GM21717 (cell line): Measurements from ENCODE around the gene PSD.

Source experiments
- ATAC-seq: cut with Tn5 transposase; IDR thresholded peaks from one replicate; pipeline ENCODE4 v1.9.1; 2021; ENCODE audit warnings: mild to moderate bottlenecking, moderate library complexity; ENCODE audit not compliant: unreplicated experiment

Gene PSD

DNA sequence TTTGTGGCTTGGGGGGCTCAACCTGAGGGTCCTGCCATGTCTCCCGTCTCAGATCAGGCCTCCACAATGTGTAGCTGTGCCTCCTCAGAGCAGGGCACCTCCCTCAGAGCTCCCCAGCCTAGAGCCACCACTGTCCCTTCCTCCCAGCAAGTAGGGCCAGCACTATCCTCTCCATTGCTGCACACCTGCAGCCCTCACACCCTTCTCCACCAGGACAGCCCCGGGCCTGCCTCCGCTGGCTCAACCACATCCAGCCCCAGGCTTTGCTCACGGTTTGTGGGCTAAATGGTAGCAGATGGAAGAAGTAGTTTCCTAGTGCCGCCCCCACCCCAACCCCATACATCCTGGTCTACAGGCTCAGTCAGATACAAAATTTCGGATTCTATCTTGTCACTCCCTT lies 13.0 kb downstream of the PSD start:
- no peak for ATAC-seq

DNA sequence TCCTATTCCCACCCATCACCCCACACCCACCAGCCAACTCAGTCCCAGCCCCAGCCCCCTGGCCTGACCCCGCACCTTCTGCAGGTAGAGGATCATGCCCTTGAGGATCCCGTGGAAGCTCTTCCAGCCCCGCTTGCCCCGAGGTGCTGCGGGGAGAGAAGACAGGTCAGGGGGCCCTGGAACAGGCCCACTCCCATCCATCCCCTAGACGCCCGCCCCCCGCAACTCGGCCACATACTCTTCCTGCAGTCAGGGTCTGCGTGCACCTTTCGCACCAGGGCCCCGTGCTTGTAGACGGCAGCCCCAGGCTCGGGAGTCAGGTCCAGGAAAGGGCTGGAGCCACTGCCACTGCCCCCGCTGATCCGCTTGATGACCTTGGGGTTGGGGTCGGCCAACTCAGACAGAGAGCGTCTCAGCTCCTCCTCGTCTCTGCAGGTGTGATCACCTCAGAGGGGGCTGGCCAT lies 13.4 kb downstream of the PSD start:
- ATAC-seq, result no peak

DNA sequence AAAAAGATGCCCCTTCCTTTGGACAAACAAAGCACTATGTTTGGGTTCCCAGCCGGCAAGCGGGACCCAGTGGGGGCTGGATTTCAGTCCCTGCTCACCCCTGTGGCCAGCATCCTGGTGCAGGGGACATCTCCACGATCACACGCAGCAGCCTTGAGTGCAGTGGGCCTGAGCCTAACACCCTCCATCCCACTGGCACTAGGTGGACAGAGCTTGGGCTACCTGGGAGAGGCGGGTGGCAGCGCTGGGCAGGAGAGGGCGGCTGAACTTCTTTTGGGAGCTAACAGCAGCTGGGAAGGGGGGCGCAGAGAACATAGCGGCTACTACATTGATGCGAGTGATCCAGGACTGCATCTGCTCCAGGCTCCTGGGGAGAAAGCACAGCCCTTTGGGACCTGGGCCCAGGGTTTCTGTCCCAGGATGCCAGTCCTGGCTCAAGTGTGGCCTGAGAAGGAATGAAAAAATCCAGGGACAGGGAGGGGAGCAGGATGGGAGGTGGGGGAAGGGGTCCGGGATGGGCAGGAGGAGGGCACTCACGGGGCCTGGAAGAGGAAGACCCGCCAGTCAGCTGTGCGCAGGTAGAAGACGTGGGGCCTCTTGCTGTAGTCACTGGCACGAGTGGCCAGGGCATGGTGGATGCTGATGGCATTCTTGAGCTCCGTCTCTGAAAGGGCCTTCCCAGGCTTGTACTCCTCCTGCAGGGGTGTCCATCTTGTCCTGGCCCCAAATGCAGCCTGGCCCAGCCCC lies 14.1 kb downstream of the PSD start:
- no peak for ATAC-seq

DNA sequence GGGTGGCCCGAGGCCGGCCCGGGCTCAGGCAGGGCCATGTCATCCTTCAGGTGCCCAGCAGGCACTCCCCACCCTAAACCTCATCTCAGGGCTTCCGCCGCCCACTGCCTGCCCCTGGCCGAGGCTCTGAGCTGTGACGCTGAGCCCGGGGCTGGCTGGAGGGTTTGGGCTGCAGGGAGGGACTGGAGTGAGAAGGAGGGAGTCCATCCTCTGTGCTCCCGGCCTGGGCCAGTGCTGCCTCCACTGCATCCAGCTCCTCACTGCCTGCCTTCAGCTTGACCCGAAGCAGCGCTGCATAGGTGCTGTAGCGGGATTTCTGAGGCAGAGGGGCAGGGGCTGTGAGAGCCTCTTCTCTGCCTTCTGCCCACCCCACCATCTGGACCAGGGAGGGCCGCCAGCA lies 15.5 kb downstream of the PSD start:
- no peak for ATAC-seq

DNA sequence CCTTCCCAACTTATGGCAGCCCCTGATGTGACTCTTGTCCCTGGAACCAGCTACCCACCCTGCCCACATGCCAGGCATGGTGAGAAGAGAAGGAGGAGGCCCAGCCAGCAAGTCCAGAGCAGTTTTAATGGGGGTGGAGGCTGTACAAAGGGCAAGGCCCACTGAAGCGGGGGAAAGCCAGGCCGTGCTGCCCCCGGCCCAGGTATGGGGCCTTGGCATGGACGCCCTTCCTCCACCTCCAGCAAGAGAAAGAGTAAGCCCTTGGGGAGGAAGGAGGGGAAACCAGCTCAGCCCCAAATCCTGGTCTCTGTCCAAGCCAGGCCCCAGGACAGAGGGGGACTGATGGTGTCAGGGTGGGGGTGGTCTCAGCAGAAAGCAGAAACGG lies 16.1 kb downstream of the PSD start:
- no peak for ATAC-seq

DNA sequence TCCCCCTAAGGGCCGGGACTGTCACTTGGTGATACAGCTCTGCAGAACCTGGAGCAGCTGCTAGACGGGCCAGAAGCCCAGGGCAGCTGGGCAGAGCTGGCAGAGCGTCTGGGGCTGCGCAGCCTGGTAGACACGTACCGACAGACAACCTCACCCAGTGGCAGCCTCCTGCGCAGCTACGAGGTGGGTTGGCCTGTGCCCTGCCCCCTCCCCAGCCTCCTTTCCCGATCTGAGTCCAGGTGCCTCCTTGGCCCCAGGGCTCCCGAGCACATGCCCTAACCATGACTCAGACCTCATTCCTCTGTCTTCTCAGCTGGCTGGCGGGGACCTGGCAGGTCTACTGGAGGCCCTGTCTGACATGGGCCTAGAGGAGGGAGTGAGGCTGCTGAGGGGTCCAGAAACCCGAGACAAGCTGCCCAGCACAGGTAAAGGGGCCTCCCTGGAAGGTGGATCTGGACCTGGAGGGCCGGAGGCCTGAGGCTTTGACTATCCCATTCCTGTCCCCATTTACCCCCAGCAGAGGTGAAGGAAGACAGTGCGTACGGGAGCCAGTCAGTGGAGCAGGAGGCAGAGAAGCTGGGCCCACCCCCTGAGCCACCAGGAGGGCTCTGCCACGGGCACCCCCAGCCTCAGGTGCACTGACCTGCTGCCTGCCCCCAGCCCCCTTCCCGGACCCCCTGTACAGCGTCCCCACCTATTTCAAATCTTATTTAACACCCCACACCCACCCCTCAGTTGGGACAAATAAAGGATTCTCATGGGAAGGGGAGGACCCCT lies 16.7 kb downstream of the PSD start:
- ATAC-seq, result no peak

GRCh38 chr10:102401342-102401654 lies 17.3 kb downstream of the PSD start:
- no peak for ATAC-seq

DNA sequence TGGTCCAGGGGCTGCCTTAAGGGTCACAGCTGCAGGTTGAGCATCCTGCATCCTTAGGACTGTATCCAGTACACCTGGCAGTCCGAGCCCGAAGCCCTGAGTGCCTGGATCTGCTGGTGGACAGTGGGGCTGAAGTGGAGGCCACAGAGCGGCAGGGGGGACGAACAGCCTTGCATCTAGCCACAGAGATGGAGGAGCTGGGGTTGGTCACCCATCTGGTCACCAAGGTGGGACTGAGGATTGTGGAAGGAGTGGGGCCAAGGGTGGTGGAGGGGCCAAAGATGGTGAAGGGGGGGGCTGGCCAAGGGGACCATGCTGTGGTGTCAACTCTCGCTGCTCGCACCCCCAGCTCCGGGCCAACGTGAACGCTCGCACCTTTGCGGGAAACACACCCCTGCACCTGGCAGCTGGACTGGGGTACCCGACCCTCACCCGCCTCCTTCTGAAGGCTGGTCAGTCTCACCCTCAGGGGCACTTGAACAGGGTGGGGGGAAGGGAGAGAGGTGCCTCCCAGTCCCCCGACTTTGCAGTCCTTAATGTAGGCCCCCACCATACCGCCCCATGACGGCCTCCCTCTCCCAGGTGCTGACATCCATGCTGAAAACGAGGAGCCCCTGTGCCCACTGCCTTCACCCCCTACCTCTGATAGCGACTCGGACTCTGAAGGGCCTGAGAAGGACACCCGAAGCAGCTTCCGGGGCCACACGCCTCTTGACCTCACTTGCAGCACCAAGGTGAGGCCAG lies 17.8 kb downstream of the PSD start:
- no peak for ATAC-seq

- ATAC-seq, result no peak
Measured at GRCh38 chr10:102400076-102400475, 18.5 kb downstream of the PSD start.

- ATAC-seq, result peak; percentile 28
Measured at GRCh38 chr10:102399217-102400021, 19.2 kb downstream of the PSD start.

DNA sequence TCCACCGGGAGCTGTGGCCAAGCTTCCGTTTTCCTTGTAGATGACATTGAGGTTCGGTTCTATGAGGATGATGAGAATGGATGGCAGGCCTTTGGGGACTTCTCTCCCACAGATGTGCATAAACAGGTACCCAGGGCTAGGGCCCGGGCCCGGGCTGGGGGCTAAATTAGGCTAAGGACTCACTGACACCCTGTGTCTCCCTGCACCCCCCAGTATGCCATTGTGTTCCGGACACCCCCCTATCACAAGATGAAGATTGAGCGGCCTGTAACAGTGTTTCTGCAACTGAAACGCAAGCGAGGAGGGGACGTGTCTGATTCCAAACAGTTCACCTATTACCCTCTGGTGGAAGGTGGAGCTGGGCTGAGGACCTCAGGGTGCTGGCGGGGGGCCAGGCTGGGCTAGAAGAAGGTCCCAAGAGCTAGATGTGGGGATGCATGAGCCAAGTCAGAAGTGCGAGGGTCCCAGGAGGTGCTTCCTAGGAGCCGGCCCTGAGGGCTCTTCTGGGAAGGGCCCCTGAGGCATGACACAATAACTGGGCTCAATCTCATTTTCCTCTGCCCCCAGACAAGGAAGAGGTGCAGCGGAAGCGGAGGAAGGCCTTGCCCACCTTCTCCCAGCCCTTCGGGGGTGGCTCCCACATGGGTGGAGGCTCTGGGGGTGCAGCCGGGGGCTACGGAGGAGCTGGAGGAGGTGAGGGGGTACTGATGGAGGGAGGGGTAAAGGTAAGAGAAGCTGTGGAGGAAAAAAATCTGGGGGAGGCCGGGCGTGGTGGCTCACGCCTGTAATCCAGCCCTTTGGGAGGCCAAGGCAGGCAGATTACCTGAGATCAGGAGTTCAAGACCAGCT lies 20.2 kb downstream of the PSD start:
- no peak for ATAC-seq

DNA sequence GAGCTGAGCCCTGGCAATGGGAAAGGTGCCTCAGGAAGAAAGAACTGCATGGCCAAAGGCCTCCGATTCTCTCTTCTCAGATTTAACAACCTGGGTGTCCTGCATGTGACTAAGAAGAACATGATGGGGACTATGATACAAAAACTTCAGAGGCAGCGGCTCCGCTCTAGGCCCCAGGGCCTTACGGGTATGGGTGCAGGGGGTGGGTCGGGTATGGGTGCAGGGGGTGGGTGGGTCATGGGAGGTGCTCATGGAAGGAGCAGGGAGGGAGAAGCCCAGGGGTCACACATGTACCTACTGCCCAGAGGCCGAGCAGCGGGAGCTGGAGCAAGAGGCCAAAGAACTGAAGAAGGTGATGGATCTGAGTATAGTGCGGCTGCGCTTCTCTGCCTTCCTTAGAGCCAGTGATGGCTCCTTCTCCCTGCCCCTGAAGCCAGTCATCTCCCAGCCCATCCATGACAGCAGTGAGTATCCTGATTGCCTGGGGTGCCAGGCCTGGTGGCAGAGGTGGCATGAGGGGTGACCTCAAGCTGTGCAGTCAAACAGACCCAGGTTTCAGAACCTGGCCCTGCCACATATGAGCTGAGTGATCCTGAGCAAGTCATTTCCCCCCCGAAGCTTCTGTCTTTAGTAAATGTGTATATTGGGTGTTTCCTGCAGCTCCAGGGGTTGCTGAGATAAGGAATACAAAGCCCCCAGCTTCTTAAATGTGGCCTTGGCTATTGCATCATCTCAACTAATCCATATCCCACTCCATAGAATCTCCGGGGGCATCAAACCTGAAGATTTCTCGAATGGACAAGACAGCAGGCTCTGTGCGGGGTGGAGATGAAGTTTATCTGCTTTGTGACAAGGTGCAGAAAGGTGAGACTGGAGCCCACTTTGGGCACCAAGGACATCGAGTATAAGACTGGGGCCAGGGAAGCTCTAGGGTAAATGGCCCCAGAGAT lies 21.1 kb downstream of the PSD start:
- no peak for ATAC-seq

- ATAC-seq, result no peak
Measured at GRCh38 chr10:102396730-102397151, 21.8 kb downstream of the PSD start.

- ATAC-seq, result no peak
Measured at GRCh38 chr10:102396317-102396650, 22.3 kb downstream of the PSD start.

GRCh38 chr10:102395400-102396316 lies 22.9 kb downstream of the PSD start, which contains the start of gene NFKB2:
Gene NFKB2 (plus strand): TSS chr10:102395705. CDS start chr10:102395960, 255 bp downstream.
- peak; percentile 26 for ATAC-seq

- peak; percentile 14 for ATAC-seq
Measured at GRCh38 chr10:102394801-102395399, 23.7 kb downstream of the PSD start.

DNA sequence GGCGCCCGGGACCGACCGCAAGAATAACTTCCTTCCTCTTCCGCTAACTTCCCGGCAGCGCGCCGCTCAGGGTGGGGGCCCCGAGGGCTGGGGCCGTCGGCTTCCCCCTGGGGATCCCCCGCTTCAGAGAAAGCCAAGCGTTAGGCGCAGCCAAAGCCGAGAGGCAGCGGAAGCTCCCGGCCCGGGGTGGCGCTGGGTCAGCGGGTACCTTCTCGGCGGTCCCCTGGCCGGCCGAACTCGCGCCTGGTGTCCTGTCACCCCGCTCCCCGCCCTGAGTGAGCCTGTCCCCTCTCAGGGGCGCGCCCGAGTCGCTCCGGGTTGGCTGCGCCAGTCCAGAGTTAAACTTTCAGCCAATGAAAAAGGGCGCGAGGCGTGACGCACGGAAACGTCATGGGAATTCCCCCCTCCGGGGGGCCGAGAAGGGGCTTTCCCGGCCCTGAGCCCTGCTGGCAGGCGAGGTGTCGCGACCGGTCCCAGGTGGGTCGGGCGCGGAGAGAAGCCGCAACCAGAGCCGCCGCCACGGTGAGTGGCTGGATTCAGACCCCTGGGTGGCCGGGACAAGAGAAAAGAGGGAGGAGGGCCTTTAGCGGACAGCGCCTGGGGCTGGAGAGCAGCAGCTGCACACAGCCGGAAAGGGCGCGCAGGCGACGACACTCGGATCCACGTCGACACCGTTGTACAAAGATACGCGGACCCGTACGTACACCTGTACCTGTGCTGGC lies 24.3 kb downstream of the PSD start:
- peak; percentile 66 for ATAC-seq
